SK-N-SH treated with all-trans-retinoic acid at 6 μM for 48 hours (cell line): Measurements from ENCODE around the gene HNRNPC.
"Not testable (repeated sequence)": the region's sequence is repeated elsewhere in the genome, so short reads cannot be mapped to it uniquely, and the experiment has no call there.

ENCODE experiments used
- ATAC-seq: fragments of 200-7000 bp; cut with Tn5 transposase; 3 replicates; pipeline ENCODE4 v1.9.1; 2020; ENCODE audit warnings: mild to moderate bottlenecking, moderate library complexity
- BACH2 ChIP-seq: fragments of 250-450 bp; sonication (Bioruptor Pico); IDR thresholded peaks from 2 replicates; pipeline ENCODE4 v1.9.0; 2021; ENCODE audit warnings: mild to moderate bottlenecking, borderline replicate concordance
- CSDC2 ChIP-seq: fragments of 250-450 bp; sonication (Bioruptor Pico); IDR thresholded peaks from 2 replicates; pipeline ENCODE4 v1.5.0; 2020; ENCODE audit warnings: mild to moderate bottlenecking, moderate library complexity
- ESRRG ChIP-seq: fragments of 250-450 bp; sonication (Bioruptor Pico); IDR thresholded peaks from 2 replicates; pipeline ENCODE4 v1.6.1; 2021; ENCODE audit warnings: mild to moderate bottlenecking
- ISL1 ChIP-seq: fragments of 250-450 bp; sonication (Bioruptor Pico); IDR thresholded peaks from 2 replicates; pipeline ENCODE4 v2.1.2; 2022; ENCODE audit warnings: mild to moderate bottlenecking, moderate library complexity
- OSR1 ChIP-seq: fragments of 250-450 bp; sonication (Bioruptor Pico); IDR thresholded peaks from 2 replicates; pipeline ENCODE4 v1.8.0; 2022; ENCODE audit warnings: moderate library complexity, mild to moderate bottlenecking, inconsistent platforms
- PPARA ChIP-seq: fragments of 250-450 bp; sonication (Bioruptor Pico); IDR thresholded peaks from 2 replicates; pipeline ENCODE4 v1.5.0; 2020; ENCODE audit warnings: mild to moderate bottlenecking, borderline replicate concordance
- RARB ChIP-seq: fragments of 250-450 bp; sonication (Bioruptor Pico); IDR thresholded peaks from 2 replicates; pipeline ENCODE4 v1.8.0; 2021; ENCODE audit warnings: mild to moderate bottlenecking, moderate library complexity
- SNAI2 ChIP-seq: fragments of 250-450 bp; sonication (Bioruptor Pico); IDR thresholded peaks from 2 replicates; pipeline ENCODE4 v1.5.0; 2020; ENCODE audit warnings: mild to moderate bottlenecking, moderate library complexity
- TCF4 ChIP-seq: fragments of 250-450 bp; sonication (Bioruptor Pico); IDR thresholded peaks from 2 replicates; pipeline ENCODE4 v1.8.0; 2021; ENCODE audit warnings: mild to moderate bottlenecking, moderate library complexity, borderline replicate concordance
- TOX ChIP-seq: fragments of 250-450 bp; sonication (Bioruptor Pico); IDR thresholded peaks from 2 replicates; pipeline ENCODE4 v1.8.0; 2021; ENCODE audit warnings: mild to moderate bottlenecking, moderate library complexity, borderline replicate concordance
- ZFP3 ChIP-seq: fragments of 250-450 bp; sonication (Bioruptor Pico); IDR thresholded peaks from 2 replicates; pipeline ENCODE4 v1.5.0; 2020; ENCODE audit warnings: mild to moderate bottlenecking, moderate library complexity
- ZFP30 ChIP-seq: fragments of 450-650 bp; formaldehyde crosslinking; IDR thresholded peaks from 2 replicates; pipeline ENCODE4 v1.5.0; 2022; ENCODE audit warnings: mild to moderate bottlenecking, moderate library complexity
- ZNF565 ChIP-seq: fragments of 450-650 bp; formaldehyde crosslinking; conservative IDR thresholded peaks from 2 replicates; pipeline ENCODE4 v1.5.0; 2020; ENCODE audit warnings: low read depth, mild to moderate bottlenecking, moderate library complexity
- ZNF70 ChIP-seq: fragments of 450-650 bp; formaldehyde crosslinking; IDR thresholded peaks from 2 replicates; pipeline ENCODE4 v1.5.0; 2020; ENCODE audit warnings: mild to moderate bottlenecking, moderate library complexity
- ZNF8 ChIP-seq: fragments of 450-650 bp; formaldehyde crosslinking; IDR thresholded peaks from 2 replicates; pipeline ENCODE4 v1.5.0; 2020; ENCODE audit warnings: mild to moderate bottlenecking, moderate library complexity
- TF ChIP-seq, protein P1 (sequence below): fragments of 250-450 bp; sonication (Bioruptor Pico); IDR thresholded peaks from 2 replicates; pipeline ENCODE4 v1.5.0; 2020; ENCODE audit warnings: mild to moderate bottlenecking, moderate library complexity
- TF ChIP-seq, protein P2 (sequence below): fragments of 250-450 bp; sonication (Bioruptor Pico); IDR thresholded peaks from 2 replicates; pipeline ENCODE4 v1.5.1; 2021; ENCODE audit warnings: mild to moderate bottlenecking, moderate library complexity
- TF ChIP-seq, protein P3 (sequence below): fragments of 250-450 bp; sonication (Bioruptor Pico); IDR thresholded peaks from 2 replicates; pipeline ENCODE4 v1.5.1; 2020; ENCODE audit warnings: low read depth, mild to moderate bottlenecking, moderate library complexity
- TF ChIP-seq, protein P4 (sequence below): fragments of 250-450 bp; sonication (Bioruptor Pico); IDR thresholded peaks from 2 replicates; pipeline ENCODE4 v1.8.0; 2021; ENCODE audit warnings: low read depth, mild to moderate bottlenecking, moderate library complexity, borderline replicate concordance
- TF ChIP-seq, protein P5 (sequence below): fragments of 250-450 bp; sonication (Bioruptor Pico); IDR thresholded peaks from 2 replicates; pipeline ENCODE4 v1.8.0; 2020; ENCODE audit warnings: mild to moderate bottlenecking, moderate library complexity, borderline replicate concordance

Gene HNRNPC

DNA sequence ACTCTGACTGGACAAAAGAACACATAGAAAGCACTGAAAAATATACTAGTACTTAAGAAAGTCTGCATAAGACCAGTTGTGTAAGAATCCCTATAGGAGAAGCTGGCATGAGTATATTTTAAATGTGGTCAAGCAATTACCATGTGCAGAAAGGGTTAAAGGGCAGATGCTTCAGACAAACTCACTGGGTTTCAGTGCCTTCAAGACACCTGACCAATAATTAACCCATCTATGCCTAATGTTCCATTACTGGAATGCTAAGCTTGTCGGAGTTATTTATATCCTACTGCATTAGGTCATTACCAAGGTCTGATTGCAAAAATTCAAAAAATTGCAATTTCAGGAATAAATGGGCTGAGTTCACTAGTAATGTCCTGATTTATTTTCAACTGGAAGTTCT is 41.3 kb downstream of the HNRNPC start:
- no peak for TF ChIP-seq ZFP30
- TF ChIP-seq, protein P1, sequence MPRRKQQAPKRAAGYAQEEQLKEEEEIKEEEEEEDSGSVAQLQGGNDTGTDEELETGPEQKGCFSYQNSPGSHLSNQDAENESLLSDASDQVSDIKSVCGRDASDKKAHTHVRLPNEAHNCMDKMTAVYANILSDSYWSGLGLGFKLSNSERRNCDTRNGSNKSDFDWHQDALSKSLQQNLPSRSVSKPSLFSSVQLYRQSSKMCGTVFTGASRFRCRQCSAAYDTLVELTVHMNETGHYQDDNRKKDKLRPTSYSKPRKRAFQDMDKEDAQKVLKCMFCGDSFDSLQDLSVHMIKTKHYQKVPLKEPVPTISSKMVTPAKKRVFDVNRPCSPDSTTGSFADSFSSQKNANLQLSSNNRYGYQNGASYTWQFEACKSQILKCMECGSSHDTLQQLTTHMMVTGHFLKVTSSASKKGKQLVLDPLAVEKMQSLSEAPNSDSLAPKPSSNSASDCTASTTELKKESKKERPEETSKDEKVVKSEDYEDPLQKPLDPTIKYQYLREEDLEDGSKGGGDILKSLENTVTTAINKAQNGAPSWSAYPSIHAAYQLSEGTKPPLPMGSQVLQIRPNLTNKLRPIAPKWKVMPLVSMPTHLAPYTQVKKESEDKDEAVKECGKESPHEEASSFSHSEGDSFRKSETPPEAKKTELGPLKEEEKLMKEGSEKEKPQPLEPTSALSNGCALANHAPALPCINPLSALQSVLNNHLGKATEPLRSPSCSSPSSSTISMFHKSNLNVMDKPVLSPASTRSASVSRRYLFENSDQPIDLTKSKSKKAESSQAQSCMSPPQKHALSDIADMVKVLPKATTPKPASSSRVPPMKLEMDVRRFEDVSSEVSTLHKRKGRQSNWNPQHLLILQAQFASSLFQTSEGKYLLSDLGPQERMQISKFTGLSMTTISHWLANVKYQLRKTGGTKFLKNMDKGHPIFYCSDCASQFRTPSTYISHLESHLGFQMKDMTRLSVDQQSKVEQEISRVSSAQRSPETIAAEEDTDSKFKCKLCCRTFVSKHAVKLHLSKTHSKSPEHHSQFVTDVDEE (CRISPR knock-in tag), result no peak
- TF ChIP-seq, protein P2, sequence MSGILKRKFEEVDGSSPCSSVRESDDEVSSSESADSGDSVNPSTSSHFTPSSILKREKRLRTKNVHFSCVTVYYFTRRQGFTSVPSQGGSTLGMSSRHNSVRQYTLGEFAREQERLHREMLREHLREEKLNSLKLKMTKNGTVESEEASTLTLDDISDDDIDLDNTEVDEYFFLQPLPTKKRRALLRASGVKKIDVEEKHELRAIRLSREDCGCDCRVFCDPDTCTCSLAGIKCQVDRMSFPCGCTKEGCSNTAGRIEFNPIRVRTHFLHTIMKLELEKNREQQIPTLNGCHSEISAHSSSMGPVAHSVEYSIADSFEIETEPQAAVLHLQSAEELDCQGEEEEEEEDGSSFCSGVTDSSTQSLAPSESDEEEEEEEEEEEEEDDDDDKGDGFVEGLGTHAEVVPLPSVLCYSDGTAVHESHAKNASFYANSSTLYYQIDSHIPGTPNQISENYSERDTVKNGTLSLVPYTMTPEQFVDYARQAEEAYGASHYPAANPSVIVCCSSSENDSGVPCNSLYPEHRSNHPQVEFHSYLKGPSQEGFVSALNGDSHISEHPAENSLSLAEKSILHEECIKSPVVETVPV (CRISPR knock-in tag), result no peak
- no peak for TF ChIP-seq ZFP3 (CRISPR knock-in tag)

DNA sequence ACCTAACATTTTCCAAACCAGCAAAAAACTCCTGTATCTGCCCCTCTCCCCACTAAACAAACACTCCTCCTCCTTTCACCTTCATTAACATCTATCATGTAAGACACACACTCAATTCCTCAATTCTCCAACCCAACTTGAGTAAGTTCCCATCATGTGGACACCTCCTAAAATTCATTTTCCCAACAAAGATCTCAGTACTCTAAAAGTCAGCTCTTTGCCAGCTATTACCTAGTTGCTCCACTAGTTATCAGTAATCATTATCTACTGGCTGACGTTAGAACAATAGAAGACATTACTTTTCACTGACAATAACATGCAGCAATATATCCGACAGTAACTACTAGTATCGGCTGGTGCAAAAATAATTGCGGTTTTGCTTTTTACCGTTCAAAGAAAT is 42.1 kb downstream of the HNRNPC start:
- TF ChIP-seq ZFP3 (CRISPR knock-in tag) (no peak), CSDC2 (CRISPR knock-in tag) (no peak)
- TF ChIP-seq, protein P3, sequence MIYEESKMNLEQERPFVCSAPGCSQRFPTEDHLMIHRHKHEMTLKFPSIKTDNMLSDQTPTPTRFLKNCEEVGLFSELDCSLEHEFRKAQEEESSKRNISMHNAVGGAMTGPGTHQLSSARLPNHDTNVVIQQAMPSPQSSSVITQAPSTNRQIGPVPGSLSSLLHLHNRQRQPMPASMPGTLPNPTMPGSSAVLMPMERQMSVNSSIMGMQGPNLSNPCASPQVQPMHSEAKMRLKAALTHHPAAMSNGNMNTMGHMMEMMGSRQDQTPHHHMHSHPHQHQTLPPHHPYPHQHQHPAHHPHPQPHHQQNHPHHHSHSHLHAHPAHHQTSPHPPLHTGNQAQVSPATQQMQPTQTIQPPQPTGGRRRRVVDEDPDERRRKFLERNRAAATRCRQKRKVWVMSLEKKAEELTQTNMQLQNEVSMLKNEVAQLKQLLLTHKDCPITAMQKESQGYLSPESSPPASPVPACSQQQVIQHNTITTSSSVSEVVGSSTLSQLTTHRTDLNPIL (CRISPR knock-in tag), result no peak
- no peak for ATAC-seq

More for the DNA sequence above, 41.3 kb downstream of the HNRNPC start:
- no peak for ATAC-seq

DNA sequence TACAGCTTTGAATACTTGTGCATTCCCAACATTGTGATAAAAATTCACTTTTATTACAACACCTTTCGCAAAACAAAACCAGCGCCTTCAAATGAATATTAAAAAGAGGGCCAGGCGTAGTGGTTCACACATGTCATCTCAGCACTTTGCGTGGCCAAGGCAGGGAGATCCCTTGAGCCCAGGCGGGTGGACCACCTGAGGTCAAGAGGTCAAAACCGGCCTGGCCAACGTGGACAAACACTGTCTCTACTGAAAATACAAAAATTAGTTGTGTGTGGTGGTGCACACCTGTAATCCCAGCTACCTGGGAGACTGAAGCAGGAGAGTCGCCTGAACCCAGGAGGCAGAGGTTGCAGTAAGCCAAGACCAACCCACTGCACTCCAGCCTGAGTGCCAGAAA is 42.8 kb downstream of the HNRNPC start:
- TF ChIP-seq, protein P1 (CRISPR knock-in tag), result no peak
- TF ChIP-seq ZNF565 (CRISPR knock-in tag), result no peak
- no peak for TF ChIP-seq TOX (CRISPR knock-in tag)
- TF ChIP-seq, protein P2 (CRISPR knock-in tag), result no peak
- no peak for TF ChIP-seq RARB (CRISPR knock-in tag)
- TF ChIP-seq ZFP3 (CRISPR knock-in tag), result no peak
- TF ChIP-seq ESRRG, result no peak
- TF ChIP-seq, protein P4, sequence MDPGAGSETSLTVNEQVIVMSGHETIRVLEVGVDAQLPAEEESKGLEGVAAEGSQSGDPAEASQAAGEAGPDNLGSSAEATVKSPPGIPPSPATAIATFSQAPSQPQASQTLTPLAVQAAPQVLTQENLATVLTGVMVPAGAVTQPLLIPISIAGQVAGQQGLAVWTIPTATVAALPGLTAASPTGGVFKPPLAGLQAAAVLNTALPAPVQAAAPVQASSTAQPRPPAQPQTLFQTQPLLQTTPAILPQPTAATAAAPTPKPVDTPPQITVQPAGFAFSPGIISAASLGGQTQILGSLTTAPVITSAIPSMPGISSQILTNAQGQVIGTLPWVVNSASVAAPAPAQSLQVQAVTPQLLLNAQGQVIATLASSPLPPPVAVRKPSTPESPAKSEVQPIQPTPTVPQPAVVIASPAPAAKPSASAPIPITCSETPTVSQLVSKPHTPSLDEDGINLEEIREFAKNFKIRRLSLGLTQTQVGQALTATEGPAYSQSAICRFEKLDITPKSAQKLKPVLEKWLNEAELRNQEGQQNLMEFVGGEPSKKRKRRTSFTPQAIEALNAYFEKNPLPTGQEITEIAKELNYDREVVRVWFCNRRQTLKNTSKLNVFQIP (CRISPR knock-in tag), result no peak
- TF ChIP-seq SNAI2 (CRISPR knock-in tag), result no peak
- TF ChIP-seq, protein P5, sequence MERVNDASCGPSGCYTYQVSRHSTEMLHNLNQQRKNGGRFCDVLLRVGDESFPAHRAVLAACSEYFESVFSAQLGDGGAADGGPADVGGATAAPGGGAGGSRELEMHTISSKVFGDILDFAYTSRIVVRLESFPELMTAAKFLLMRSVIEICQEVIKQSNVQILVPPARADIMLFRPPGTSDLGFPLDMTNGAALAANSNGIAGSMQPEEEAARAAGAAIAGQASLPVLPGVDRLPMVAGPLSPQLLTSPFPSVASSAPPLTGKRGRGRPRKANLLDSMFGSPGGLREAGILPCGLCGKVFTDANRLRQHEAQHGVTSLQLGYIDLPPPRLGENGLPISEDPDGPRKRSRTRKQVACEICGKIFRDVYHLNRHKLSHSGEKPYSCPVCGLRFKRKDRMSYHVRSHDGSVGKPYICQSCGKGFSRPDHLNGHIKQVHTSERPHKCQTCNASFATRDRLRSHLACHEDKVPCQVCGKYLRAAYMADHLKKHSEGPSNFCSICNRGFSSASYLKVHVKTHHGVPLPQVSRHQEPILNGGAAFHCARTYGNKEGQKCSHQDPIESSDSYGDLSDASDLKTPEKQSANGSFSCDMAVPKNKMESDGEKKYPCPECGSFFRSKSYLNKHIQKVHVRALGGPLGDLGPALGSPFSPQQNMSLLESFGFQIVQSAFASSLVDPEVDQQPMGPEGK, result no peak
- TF ChIP-seq TCF4 (CRISPR knock-in tag), result no peak
- no peak for TF ChIP-seq PPARA (CRISPR knock-in tag)
- no peak for TF ChIP-seq ZFP30
- TF ChIP-seq OSR1 (CRISPR knock-in tag), result no peak
- TF ChIP-seq ZNF70, result no peak
- TF ChIP-seq ISL1 (CRISPR knock-in tag), result no peak
- no peak for TF ChIP-seq BACH2 (CRISPR knock-in tag)
- TF ChIP-seq ZNF8 (CRISPR knock-in tag), result no peak

DNA sequence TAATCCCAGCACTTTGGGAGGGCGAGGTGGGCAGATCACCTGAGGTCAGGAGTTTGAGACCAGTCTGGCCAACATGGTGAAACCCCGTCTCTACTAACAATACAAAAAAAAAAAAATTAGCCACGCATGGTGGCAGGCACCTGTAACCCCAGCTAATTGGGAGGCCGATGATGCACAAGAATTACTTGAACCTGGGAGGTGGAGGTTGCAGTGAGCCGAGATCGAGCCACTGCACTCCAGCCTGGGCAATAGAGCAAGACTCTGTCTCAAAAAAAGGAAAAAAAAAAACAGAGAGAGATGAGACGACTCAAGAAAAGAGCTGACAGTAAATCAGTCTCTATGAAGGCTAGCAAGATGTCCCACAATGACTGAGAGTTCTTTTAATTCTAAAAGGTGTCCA is 44.1 kb downstream of the HNRNPC start:
- ATAC-seq, result not testable (repeated sequence)

More for the DNA sequence above, 42.8 kb downstream of the HNRNPC start:
- no peak for ATAC-seq
